K562 (cell line): Measurements from ENCODE around the gene TAF5L. TPM values are rescaled to one million over a fixed set of nuclear protein-coding genes. Genes with fewer than 3 reads are reported as not detected.

Experiments
- ARHGAP35 ChIP-seq: fragments of 450-650 bp; IDR thresholded peaks from 2 replicates; pipeline ENCODE4 v1.6.1; 2018; ENCODE audit not compliant: partially characterized antibody
- EP300 ChIP-seq: IDR thresholded peaks from 2 replicates; pipeline ENCODE4 v1.6.1; 2012; ENCODE audit warnings: low read length, improper control_type of control experiment
- HLTF ChIP-seq: fragments of 450-650 bp; IDR thresholded peaks from 2 replicates; pipeline ENCODE4 v1.6.1; 2016
- NR2C1 ChIP-seq, 2 experiments: fragments of 450-650 bp; IDR thresholded peaks; 2 replicates each; pipeline ENCODE4 v1.6.1; 2017; ENCODE audit warnings: mild to moderate bottlenecking in 2 of 2, antibody characterized with exemption in 1 of 2, inconsistent platforms in 1 of 2, missing compliant biosample characterization in 1 of 2, missing genetic modification characterization in 1 of 2
- PBX2 ChIP-seq, 2 experiments: IDR thresholded peaks in 1 of 2; conservative IDR thresholded peaks in 1 of 2; 2 replicates each; pipeline ENCODE4 v1.6.1; 2016; ENCODE audit warnings: low read depth in 2 of 2, mild to moderate bottlenecking in 1 of 2, missing compliant biosample characterization in 1 of 2, missing genetic modification characterization in 1 of 2, moderate library complexity in 1 of 2
- PHB2 ChIP-seq: fragments of 450-650 bp; IDR thresholded peaks from 2 replicates; pipeline ENCODE4 v1.6.1; 2017; ENCODE audit warnings: low read depth
- TEAD4 ChIP-seq, 2 experiments: sonication (generic) in 1 of 2; formaldehyde crosslinking in 1 of 2; IDR thresholded peaks; 2 replicates each; pipeline versions ENCODE4 v1.6.1 to v1.8.0; 2012 to 2022; ENCODE audit warnings: borderline replicate concordance in 1 of 2, inconsistent platforms in 1 of 2, low read length in 1 of 2, mild to moderate bottlenecking in 1 of 2, missing genetic modification reagents in 1 of 2
- YBX1 ChIP-seq: fragments of 450-650 bp; IDR thresholded peaks from 2 replicates; pipeline ENCODE4 v1.7.1; 2016; ENCODE audit warnings: mild to moderate bottlenecking
- ZZZ3 ChIP-seq: fragments of 450-650 bp; IDR thresholded peaks from 2 replicates; pipeline ENCODE4 v1.6.1; 2016; ENCODE audit warnings: antibody characterized with exemption, mild to moderate bottlenecking, moderate library complexity
- polyA plus RNA-seq, 8 experiments: library from polyadenylated mRNA; depleted of rRNA in 4 of 8; stranded (reverse) in 5 of 8; unstranded in 3 of 8; fragments of >200 nt; fragmentation: Nextera tagmentation in 2 of 8; fragmentation: Illumina TruSeq in 1 of 8; extraction: Ambion mirVana in 2 of 8; extraction: Trizol in 1 of 8; gene quantifications; 2 replicates each; pipeline versions ENCODE4 v1.2.1 to v1.2.3, GENCODE V29; 2011 to 2014; ENCODE audit warnings: inconsistent platforms in 1 of 8, missing spikeins in 1 of 8
- total RNA-seq, 7 experiments: library from RNA; depleted of rRNA in 6 of 7; stranded (reverse); fragments of >200 nt in 6 of 7; fragmentation: Illumina TruSeq in 2 of 7; extraction: Trizol in 2 of 7; gene quantifications; 2 replicates each; pipeline versions ENCODE4 v1.2.1 to v1.2.3, GENCODE V29; 2011 to 2021; ENCODE audit warnings: low replicate concordance in 1 of 7
- TF ChIP-seq, protein P1 (sequence below): fragments of 200-400 bp; formaldehyde crosslinking; IDR thresholded peaks from 2 replicates; pipeline ENCODE4 v1.6.1; 2017; ENCODE audit warnings: mild to moderate bottlenecking, low read depth, low read length, moderate library complexity
- TF ChIP-seq, protein P2 (sequence below): sonication (generic); formaldehyde crosslinking; IDR thresholded peaks from 2 replicates; pipeline ENCODE4 v1.8.0; 2022; ENCODE audit warnings: mild to moderate bottlenecking, missing genetic modification reagents
- TF ChIP-seq, protein P3 (sequence below): fragments of 450-650 bp; formaldehyde crosslinking; conservative IDR thresholded peaks from 2 replicates; pipeline ENCODE4 v1.4.0; 2022; ENCODE audit warnings: mild to moderate bottlenecking, missing genetic modification characterization

Gene TAF5L
- total and polyA plus RNA-seq, 9 of the 15 experiments (the other 6 are each of a cell fraction or from before 2014, with no cell fraction given), result 2.2 to 34.2 (median 23.3) TPM

- TF ChIP-seq PBX2 (CRISPR knock-in tag; IDR thresholded peaks at IDR 0.05; ENCODE audit: low read depth), result no peak
- no peak for TF ChIP-seq PBX2 (tag; conservative IDR thresholded peaks at IDR 0.05; ENCODE audit: low read depth)
- TF ChIP-seq, protein P1, sequence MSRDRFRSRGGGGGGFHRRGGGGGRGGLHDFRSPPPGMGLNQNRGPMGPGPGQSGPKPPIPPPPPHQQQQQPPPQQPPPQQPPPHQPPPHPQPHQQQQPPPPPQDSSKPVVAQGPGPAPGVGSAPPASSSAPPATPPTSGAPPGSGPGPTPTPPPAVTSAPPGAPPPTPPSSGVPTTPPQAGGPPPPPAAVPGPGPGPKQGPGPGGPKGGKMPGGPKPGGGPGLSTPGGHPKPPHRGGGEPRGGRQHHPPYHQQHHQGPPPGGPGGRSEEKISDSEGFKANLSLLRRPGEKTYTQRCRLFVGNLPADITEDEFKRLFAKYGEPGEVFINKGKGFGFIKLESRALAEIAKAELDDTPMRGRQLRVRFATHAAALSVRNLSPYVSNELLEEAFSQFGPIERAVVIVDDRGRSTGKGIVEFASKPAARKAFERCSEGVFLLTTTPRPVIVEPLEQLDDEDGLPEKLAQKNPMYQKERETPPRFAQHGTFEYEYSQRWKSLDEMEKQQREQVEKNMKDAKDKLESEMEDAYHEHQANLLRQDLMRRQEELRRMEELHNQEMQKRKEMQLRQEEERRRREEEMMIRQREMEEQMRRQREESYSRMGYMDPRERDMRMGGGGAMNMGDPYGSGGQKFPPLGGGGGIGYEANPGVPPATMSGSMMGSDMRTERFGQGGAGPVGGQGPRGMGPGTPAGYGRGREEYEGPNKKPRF, result no peak
- no peak for TF ChIP-seq EP300
- TF ChIP-seq TEAD4 (IDR thresholded peaks at IDR 0.05; ENCODE audit: low read length), result no peak
- TF ChIP-seq TEAD4 (CRISPR knock-in tag; IDR thresholded peaks at IDR 0.05; ENCODE audit: borderline replicate concordance), result no peak
- TF ChIP-seq, protein P2, sequence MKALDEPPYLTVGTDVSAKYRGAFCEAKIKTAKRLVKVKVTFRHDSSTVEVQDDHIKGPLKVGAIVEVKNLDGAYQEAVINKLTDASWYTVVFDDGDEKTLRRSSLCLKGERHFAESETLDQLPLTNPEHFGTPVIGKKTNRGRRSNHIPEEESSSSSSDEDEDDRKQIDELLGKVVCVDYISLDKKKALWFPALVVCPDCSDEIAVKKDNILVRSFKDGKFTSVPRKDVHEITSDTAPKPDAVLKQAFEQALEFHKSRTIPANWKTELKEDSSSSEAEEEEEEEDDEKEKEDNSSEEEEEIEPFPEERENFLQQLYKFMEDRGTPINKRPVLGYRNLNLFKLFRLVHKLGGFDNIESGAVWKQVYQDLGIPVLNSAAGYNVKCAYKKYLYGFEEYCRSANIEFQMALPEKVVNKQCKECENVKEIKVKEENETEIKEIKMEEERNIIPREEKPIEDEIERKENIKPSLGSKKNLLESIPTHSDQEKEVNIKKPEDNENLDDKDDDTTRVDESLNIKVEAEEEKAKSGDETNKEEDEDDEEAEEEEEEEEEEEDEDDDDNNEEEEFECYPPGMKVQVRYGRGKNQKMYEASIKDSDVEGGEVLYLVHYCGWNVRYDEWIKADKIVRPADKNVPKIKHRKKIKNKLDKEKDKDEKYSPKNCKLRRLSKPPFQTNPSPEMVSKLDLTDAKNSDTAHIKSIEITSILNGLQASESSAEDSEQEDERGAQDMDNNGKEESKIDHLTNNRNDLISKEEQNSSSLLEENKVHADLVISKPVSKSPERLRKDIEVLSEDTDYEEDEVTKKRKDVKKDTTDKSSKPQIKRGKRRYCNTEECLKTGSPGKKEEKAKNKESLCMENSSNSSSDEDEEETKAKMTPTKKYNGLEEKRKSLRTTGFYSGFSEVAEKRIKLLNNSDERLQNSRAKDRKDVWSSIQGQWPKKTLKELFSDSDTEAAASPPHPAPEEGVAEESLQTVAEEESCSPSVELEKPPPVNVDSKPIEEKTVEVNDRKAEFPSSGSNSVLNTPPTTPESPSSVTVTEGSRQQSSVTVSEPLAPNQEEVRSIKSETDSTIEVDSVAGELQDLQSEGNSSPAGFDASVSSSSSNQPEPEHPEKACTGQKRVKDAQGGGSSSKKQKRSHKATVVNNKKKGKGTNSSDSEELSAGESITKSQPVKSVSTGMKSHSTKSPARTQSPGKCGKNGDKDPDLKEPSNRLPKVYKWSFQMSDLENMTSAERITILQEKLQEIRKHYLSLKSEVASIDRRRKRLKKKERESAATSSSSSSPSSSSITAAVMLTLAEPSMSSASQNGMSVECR, result no peak
- no peak for TF ChIP-seq NR2C1 (IDR thresholded peaks at IDR 0.05)
- TF ChIP-seq NR2C1 (tag; IDR thresholded peaks at IDR 0.05), result no peak
- TF ChIP-seq YBX1, result 0 out of 2 replicates have a peak, but pooled peaks have one; percentile 78
- peak; percentile 72 for TF ChIP-seq ARHGAP35
- no peak for TF ChIP-seq ZZZ3
- TF ChIP-seq, protein P3, sequence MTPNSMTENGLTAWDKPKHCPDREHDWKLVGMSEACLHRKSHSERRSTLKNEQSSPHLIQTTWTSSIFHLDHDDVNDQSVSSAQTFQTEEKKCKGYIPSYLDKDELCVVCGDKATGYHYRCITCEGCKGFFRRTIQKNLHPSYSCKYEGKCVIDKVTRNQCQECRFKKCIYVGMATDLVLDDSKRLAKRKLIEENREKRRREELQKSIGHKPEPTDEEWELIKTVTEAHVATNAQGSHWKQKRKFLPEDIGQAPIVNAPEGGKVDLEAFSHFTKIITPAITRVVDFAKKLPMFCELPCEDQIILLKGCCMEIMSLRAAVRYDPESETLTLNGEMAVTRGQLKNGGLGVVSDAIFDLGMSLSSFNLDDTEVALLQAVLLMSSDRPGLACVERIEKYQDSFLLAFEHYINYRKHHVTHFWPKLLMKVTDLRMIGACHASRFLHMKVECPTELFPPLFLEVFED (CRISPR knock-in tag), result 0 out of 2 replicates have a peak, but pooled peaks have one; percentile 7
- TF ChIP-seq HLTF, result 0 out of 2 replicates have a peak, but pooled peaks have one; percentile 47
- peak; percentile 10; the same call in 1 of the 2 replicates for TF ChIP-seq PHB2
Measured at GRCh38 chr1:229578168-229579058, 47.5 kb downstream of the TAF5L start (continued).
